AG04449 (cell line): ENCODE results near the gene FBXL4.

Source experiments
- CTCF ChIA-PET: fragments of 350-600 bp; formaldehyde crosslinking; extraction: SDS; loops from one replicate; lab custom pipeline; 2021; ENCODE audit warnings: antibody characterized with exemption; lab: Yijun Ruan, JAX
- POLR2A ChIA-PET: fragments of 400-600, 350-600 bp; formaldehyde crosslinking; extraction: SDS; loops from one replicate; lab custom pipeline; 2020; ENCODE audit warnings: antibody characterized with exemption, inconsistent platforms; lab: Yijun Ruan, JAX
- DNase-seq: peaks from one replicate; pipeline ENCODE4 v3.0.0-alpha.2; 2010; ENCODE audit warnings: low read depth, low spot score
- H3K4me3 ChIP-seq: 2 replicates; pipeline ENCODE4 v1.5.1; 2011; ENCODE audit warnings: low read depth, mild to moderate bottlenecking, control low read depth, low read length
- CTCF ChIP-seq: IDR thresholded peaks from one replicate; pipeline ENCODE4 v1.5.1; 2011; ENCODE audit warnings: mild to moderate bottlenecking, moderate library complexity, low read length, control low read depth, inconsistent platforms; ENCODE audit not compliant: insufficient read depth; ENCODE audit errors: missing control alignments

The FBXL4 gene

GRCh38 chr6:98944168-98944567 lies 3.6 kb downstream of the FBXL4 start:
- POLR2A ChIA-PET = no interaction called here

GRCh38 chr6:98942263-98942803 lies 5.4 kb downstream of the FBXL4 start:
- POLR2A ChIA-PET = no interaction called here
- no peak for TF ChIP-seq CTCF
- DNase-seq = no peak
- CTCF ChIA-PET = no interaction called here
- H3K4me3 ChIP-seq = no peak overlapping the region

More at GRCh38 chr6:98944168-98944567, 3.6 kb downstream of the FBXL4 start:
- no peak for DNase-seq
- no peak overlapping the region for H3K4me3 ChIP-seq
- TF ChIP-seq CTCF = no peak
- CTCF ChIA-PET = no interaction called here

GRCh38 chr6:98941319-98941718 lies 6.4 kb downstream of the FBXL4 start:
- TF ChIP-seq CTCF = no peak
- CTCF ChIA-PET = no interaction called here
- POLR2A ChIA-PET = no interaction called here

GRCh38 chr6:98937351-98937750 lies 10.4 kb downstream of the FBXL4 start:
- CTCF ChIA-PET = no interaction called here
- POLR2A ChIA-PET = no interaction called here
- H3K4me3 ChIP-seq = no peak overlapping the region
- TF ChIP-seq CTCF = no peak
- DNase-seq = no peak

More at GRCh38 chr6:98941319-98941718, 6.4 kb downstream of the FBXL4 start:
- no peak overlapping the region for H3K4me3 ChIP-seq
- no peak for DNase-seq

- POLR2A ChIA-PET = no interaction called here
- no peak for DNase-seq
- CTCF ChIA-PET = no interaction called here
- no peak for TF ChIP-seq CTCF
- H3K4me3 ChIP-seq = no peak overlapping the region
These were observed 15.4 kb downstream of the FBXL4 start for GRCh38 chr6:98932381-98932780.

- ChIA-PET CTCF (no interaction called here), POLR2A (no interaction called here)
- DNase-seq = no peak
- no peak overlapping the region for H3K4me3 ChIP-seq
- no peak for TF ChIP-seq CTCF
These were observed 16.1 kb downstream of the FBXL4 start for GRCh38 chr6:98931696-98932095.
